Endothelial cell of umbilical vein (primary cell): ENCODE results near the gene EPC1.

ENCODE experiments used
- CTCF ChIP-seq, 2 donors: IDR thresholded peaks; 1 replicate in 1 of 2; 2 replicates in 1 of 2; pipeline ENCODE4 v1.5.1; 2011; ENCODE audit warnings: low read length in 2 of 2, mild to moderate bottlenecking in 2 of 2, moderate library complexity in 2 of 2, control low read depth in 1 of 2, inconsistent platforms in 1 of 2, low read depth in 1 of 2; ENCODE audit not compliant: insufficient read depth in 1 of 2; ENCODE audit errors: extremely low read depth in 1 of 2
- EZH2 ChIP-seq: IDR thresholded peaks from 2 replicates; pipeline ENCODE4 v1.6.1; 2012; ENCODE audit warnings: borderline replicate concordance, low read depth, mild to moderate bottlenecking, moderate library complexity, low read length, inconsistent platforms; ENCODE audit not compliant: severe bottlenecking
- MAX ChIP-seq: IDR thresholded peaks from 2 replicates; pipeline ENCODE4 v1.6.1; 2011; ENCODE audit not compliant: insufficient read depth, insufficient read length

- TF ChIP-seq EZH2: no peak
- TF ChIP-seq MAX: no peak
- TF ChIP-seq CTCF (IDR thresholded peaks at IDR 0.05; ENCODE audit: extremely low read depth in 1 of 2, insufficient read depth in 1 of 2, low read depth in 1 of 2, low read length in 2 of 2): no peak
These were observed 13.9 kb upstream of the EPC1 start for GRCh38 chr10:32360884-32361283.
